Endothelial cell of umbilical vein (primary cell): ENCODE results near the gene PIEZO2. TPM values are rescaled to one million over a fixed set of nuclear protein-coding genes. Genes with fewer than 3 reads are reported as not detected.

Experiments
- BruUV-seq: library from RNA; stranded (reverse); fragments of 400-500 nt; replicated peaks from 2 replicates; lab custom pipeline; 2021; lab: Mats Ljungman, UMichigan
- CTCF ChIA-PET: fragments of 300-600, 350-600 bp; sonication (Branson Sonifier 250); formaldehyde crosslinking; loops from one replicate; lab custom pipeline; 2021; ENCODE audit warnings: antibody characterized with exemption, inconsistent platforms; lab: Charles Lee
- POLR2A ChIA-PET: fragments of 300-600, 350-600 bp; sonication (Branson Sonifier 250); formaldehyde crosslinking; loops from one replicate; lab custom pipeline; 2021; ENCODE audit warnings: antibody characterized with exemption, inconsistent platforms; lab: Charles Lee
- DNase-seq: peaks from one replicate; pipeline ENCODE4 v3.0.0-alpha.2; 2011; ENCODE audit warnings: low read depth, low spot score
- FAIRE-seq: peaks from 2 replicates; lab custom pipeline; 2011; peaks lifted over from hg19 to GRCh38; lab: Jason Lieb, UNC
- H2AFZ ChIP-seq: 2 replicates; pipeline ENCODE4 v1.6.0; 2012; ENCODE audit warnings: low read depth, low read length, control low read depth, inconsistent platforms
- H3K27ac ChIP-seq: 2 replicates; pipeline ENCODE4 v1.5.1; 2011; ENCODE audit warnings: low read depth, mild to moderate bottlenecking, control low read depth, low read length, moderate library complexity; ENCODE audit not compliant: insufficient read depth
- H3K27me3 ChIP-seq, 2 experiments: 2 replicates each; pipeline versions ENCODE4 v1.6.0 to v1.6.1; 2011; ENCODE audit warnings: low read length in 2 of 2, mixed read lengths in 1 of 2; ENCODE audit not compliant: control insufficient read depth in 2 of 2, insufficient read depth in 2 of 2
- H3K36me3 ChIP-seq, 2 experiments: 2 replicates in 1 of 2; 3 replicates in 1 of 2; pipeline ENCODE4 v1.5.1; 2011; ENCODE audit warnings: low read length in 2 of 2, mild to moderate bottlenecking in 1 of 2, moderate library complexity in 1 of 2; ENCODE audit not compliant: control insufficient read depth in 2 of 2, insufficient read depth in 2 of 2; ENCODE audit errors: extremely low read depth in 1 of 2
- H3K4me1 ChIP-seq: 3 replicates; pipeline ENCODE4 v1.5.1; 2011; ENCODE audit warnings: mild to moderate bottlenecking, low read length; ENCODE audit not compliant: control insufficient read depth, insufficient read depth; ENCODE audit errors: extremely low read depth
- H3K4me2 ChIP-seq: 2 replicates; pipeline ENCODE4 v1.6.1; 2011; ENCODE audit warnings: low read length, control low read depth, mixed read lengths; ENCODE audit not compliant: insufficient read depth
- H3K4me3 ChIP-seq, 3 experiments: fragments of 200-600 bp in 1 of 3; sonication (generic), shearing (Covaris generic) in 1 of 3; replicated peaks in 1 of 3; 2 replicates each; pipeline ENCODE4 v1.5.1; 2011 to 2016; ENCODE audit warnings: control low read depth in 3 of 3, low read length in 3 of 3, mild to moderate bottlenecking in 2 of 3, inconsistent platforms in 1 of 3, low read depth in 1 of 3, moderate library complexity in 1 of 3; ENCODE audit not compliant: insufficient read depth in 1 of 3
- H3K79me2 ChIP-seq: 2 replicates; pipeline ENCODE4 v1.6.0; 2012; ENCODE audit warnings: low read length, inconsistent platforms; ENCODE audit not compliant: control insufficient read depth, insufficient read depth
- H3K9ac ChIP-seq: replicated peaks from 2 replicates; pipeline ENCODE3; 2011; ENCODE audit warnings: low read length, control low read depth; ENCODE audit not compliant: insufficient read depth; ENCODE audit errors: extremely low read depth
- H3K9me1 ChIP-seq: replicated peaks from 3 replicates; pipeline ENCODE4 v1.6.0; 2011; ENCODE audit warnings: mild to moderate bottlenecking, low read length; ENCODE audit not compliant: control insufficient read depth, insufficient read depth; ENCODE audit errors: extremely low read depth
- H3K9me3 ChIP-seq: replicated peaks from 2 replicates; pipeline ENCODE4 v1.5.1; 2012; ENCODE audit warnings: low read length, inconsistent platforms; ENCODE audit not compliant: control insufficient read depth, insufficient read depth
- H4K20me1 ChIP-seq: replicated peaks from 2 replicates; pipeline ENCODE3; 2011; ENCODE audit warnings: mild to moderate bottlenecking, low read length; ENCODE audit not compliant: control insufficient read depth, insufficient read depth; ENCODE audit errors: extremely low read depth
- CTCF ChIP-seq, 2 donors: IDR thresholded peaks; 1 replicate in 1 of 2; 2 replicates in 1 of 2; pipeline ENCODE4 v1.5.1; 2011; ENCODE audit warnings: low read length in 2 of 2, mild to moderate bottlenecking in 2 of 2, moderate library complexity in 2 of 2, control low read depth in 1 of 2, inconsistent platforms in 1 of 2, low read depth in 1 of 2; ENCODE audit not compliant: insufficient read depth in 1 of 2; ENCODE audit errors: extremely low read depth in 1 of 2
- EZH2 ChIP-seq: IDR thresholded peaks from 2 replicates; pipeline ENCODE4 v1.6.1; 2012; ENCODE audit warnings: borderline replicate concordance, low read depth, mild to moderate bottlenecking, moderate library complexity, low read length, inconsistent platforms; ENCODE audit not compliant: severe bottlenecking
- FOS ChIP-seq: IDR thresholded peaks from 2 replicates; pipeline ENCODE4 v1.6.1; 2011; ENCODE audit warnings: mild to moderate bottlenecking, low read length, moderate library complexity, borderline replicate concordance; ENCODE audit not compliant: insufficient read depth
- GATA2 ChIP-seq: IDR thresholded peaks from 2 replicates; pipeline ENCODE4 v1.7.0; 2011; ENCODE audit warnings: low read depth, mild to moderate bottlenecking, moderate library complexity, mixed read lengths, low read length; ENCODE audit not compliant: insufficient read length, insufficient read depth
- JUN ChIP-seq: IDR thresholded peaks from 2 replicates; pipeline ENCODE4 v1.6.1; 2011; ENCODE audit warnings: borderline replicate concordance, low read depth; ENCODE audit not compliant: insufficient read length, insufficient read depth
- MYC ChIP-seq: IDR thresholded peaks from one replicate; pipeline ENCODE4 v1.6.1; 2011; ENCODE audit warnings: mild to moderate bottlenecking, low read depth, low read length
- POLR2A ChIP-seq: IDR thresholded peaks from 2 replicates; pipeline ENCODE4 v1.6.1; 2012; ENCODE audit warnings: low read depth, mild to moderate bottlenecking, control low read depth, low read length
- POLR2AphosphoS5 ChIP-seq: IDR thresholded peaks from 2 replicates; pipeline ENCODE4 v1.6.1; 2012; ENCODE audit warnings: low read depth, mild to moderate bottlenecking, control low read depth, low read length, moderate library complexity; ENCODE audit not compliant: insufficient read depth
- dilution Hi-C: fragments of 300-500 bp; cut with MboI; formaldehyde crosslinking; loops from one replicate; pipeline ENCODE4 v1.15.0; 2019; ENCODE audit warnings: low sequenced_read_pairs; ENCODE audit not compliant: extremely low pct_ligation_motif_present
- intact Hi-C: fragments of 100-400 bp; cut with micrococcal nuclease; formaldehyde crosslinking; loops from one replicate; pipeline ENCODE4 v1.10.0; 2022
- polyA plus RNA-seq, 4 experiments: library from polyadenylated mRNA; depleted of rRNA in 3 of 4; stranded (reverse) in 3 of 4; unstranded in 1 of 4; fragments of >200 nt; gene quantifications; 2 replicates each; pipeline versions ENCODE4 v1.2.1 to v1.2.3, GENCODE V29; 2011 to 2012; ENCODE audit warnings: missing spikeins in 1 of 4
- total RNA-seq: library from RNA; stranded (reverse); gene quantifications from 2 replicates; pipeline ENCODE4 v1.2.3, GENCODE V29; 2021
- TF ChIP-seq, protein P1 (sequence below): IDR thresholded peaks from 2 replicates; pipeline ENCODE4 v1.6.1; 2011; ENCODE audit not compliant: insufficient read depth, insufficient read length

The PIEZO2 gene
- total and polyA plus RNA-seq, 2 donors (not counting 3 experiments of a cell fraction or from before 2014, with no cell fraction given): 1.7 to 11.2 TPM

DNA sequence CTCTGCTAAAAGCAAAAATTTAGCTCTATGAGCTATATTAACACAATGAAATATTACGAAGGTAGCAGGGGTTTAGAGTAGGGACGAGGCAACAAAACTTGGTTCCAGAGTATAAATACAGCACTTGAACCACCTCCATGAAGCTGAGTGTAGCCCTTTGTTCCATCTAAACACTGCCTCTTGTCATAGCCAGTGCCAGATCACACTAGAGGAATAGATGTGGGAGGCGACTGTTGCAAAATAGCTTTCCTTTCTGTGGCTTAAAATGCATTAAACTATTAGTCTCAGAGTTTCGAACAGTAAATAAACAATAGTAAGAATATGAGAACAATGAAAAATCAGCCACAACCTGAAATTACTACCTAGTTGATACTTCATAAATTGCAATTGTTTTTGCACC lies 29.8 kb downstream of the PIEZO2 start:
- dilution Hi-C loops (no loop called here), intact Hi-C loops (no loop called here)
- Histone ChIP-seq H4K20me1 (no peaks in the 10 kb centered on the region), H3K36me3 (no peaks in the 10 kb centered on the region), H2AFZ (no peak overlapping the region), H3K27me3 (peaks cover 0 to 2% of the 10 kb centered on the region in 2 experiments), H3K4me1 (no peaks in the 10 kb centered on the region), H3K4me2 (no peak overlapping the region), H3K9me3 (no peaks in the 10 kb centered on the region), H3K9ac (no peak overlapping the region), H3K79me2 (no peaks in the 10 kb centered on the region), H3K9me1 (no peaks in the 10 kb centered on the region), H3K4me3 (no peak overlapping the region), H3K27ac (no peak overlapping the region)
- FAIRE-seq: no peak
- ChIA-PET POLR2A (no interaction called here), CTCF (interaction anchor here (0.8 to 1.1 kb wide), 2 partner anchors 10 to 34 kb away, joined by 3 read pairs; no protein-coding TSS in a partner anchor)
- DNase-seq: no peak
- BruUV-seq: no TSS peak
- TF ChIP-seq GATA2: no peak
- no peak for TF ChIP-seq MYC
- no peak for TF ChIP-seq EZH2
- TF ChIP-seq, protein P1, sequence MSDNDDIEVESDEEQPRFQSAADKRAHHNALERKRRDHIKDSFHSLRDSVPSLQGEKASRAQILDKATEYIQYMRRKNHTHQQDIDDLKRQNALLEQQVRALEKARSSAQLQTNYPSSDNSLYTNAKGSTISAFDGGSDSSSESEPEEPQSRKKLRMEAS: no peak
- TF ChIP-seq POLR2A: no peak
- no peak for TF ChIP-seq CTCF (IDR thresholded peaks at IDR 0.05; ENCODE audit: extremely low read depth in 1 of 2, insufficient read depth in 1 of 2, low read depth in 1 of 2, low read length in 2 of 2)
- TF ChIP-seq POLR2AphosphoS5: no peak
- no peak for TF ChIP-seq FOS
- TF ChIP-seq JUN: no peak
